Neural progenitor cell (in vitro differentiated cells): Measurements from ENCODE around the gene ZNF592.

Experiments used
- CTCF ChIP-seq: fragments of 200-600 bp; sonication (generic); IDR thresholded peaks from 2 replicates; pipeline ENCODE4 v1.5.1; 2017; ENCODE audit warnings: antibody characterized with exemption, mild to moderate bottlenecking
- EZH2 ChIP-seq: fragments of 200-600 bp; sonication (generic); IDR thresholded peaks from 2 replicates; pipeline ENCODE4 v1.6.1; 2017; ENCODE audit warnings: antibody characterized with exemption, mild to moderate bottlenecking, moderate library complexity

- no peak for TF ChIP-seq CTCF
- TF ChIP-seq EZH2, result no peak
These were observed 4.3 kb downstream of the ZNF592 start for GRCh38 chr15:84752700-84753099.
